Neural cell (in vitro differentiated cells): Measurements from ENCODE around the gene SPOCK1.

Experiments
- EP300 ChIP-seq: fragments of 450-650 bp; conservative IDR thresholded peaks from 2 replicates; pipeline ENCODE4 v1.6.1; 2014; ENCODE audit warnings: antibody characterized with exemption, mild to moderate bottlenecking, moderate library complexity; ENCODE audit not compliant: poor library complexity, severe bottlenecking
- EZH2 ChIP-seq: fragments of 200-600, 300-800 bp; shearing (Covaris generic), sonication (generic); IDR thresholded peaks from 2 replicates; pipeline ENCODE4 v1.6.1; 2014; ENCODE audit warnings: antibody characterized with exemption, low read length, borderline replicate concordance, mild to moderate bottlenecking; ENCODE audit not compliant: insufficient read depth, poor library complexity, severe bottlenecking
- MXI1 ChIP-seq: fragments of 450-650 bp; conservative IDR thresholded peaks from 2 replicates; pipeline ENCODE4 v1.6.1; 2014; ENCODE audit warnings: antibody characterized with exemption, mild to moderate bottlenecking; ENCODE audit not compliant: poor library complexity, severe bottlenecking
- POLR2AphosphoS5 ChIP-seq: IDR thresholded peaks from 2 replicates; pipeline ENCODE4 v1.6.1; 2012
- RAD21 ChIP-seq: fragments of 450-650 bp; conservative IDR thresholded peaks from 2 replicates; pipeline ENCODE4 v1.6.1; 2014; ENCODE audit warnings: antibody characterized with exemption, mild to moderate bottlenecking, moderate library complexity
- REST ChIP-seq: IDR thresholded peaks from 2 replicates; pipeline ENCODE4 v1.6.1; 2012; ENCODE audit warnings: borderline replicate concordance
- SMC3 ChIP-seq: fragments of 450-650 bp; conservative IDR thresholded peaks from 2 replicates; pipeline ENCODE4 v1.6.1; 2014; ENCODE audit warnings: antibody characterized with exemption, mild to moderate bottlenecking, moderate library complexity; ENCODE audit not compliant: poor library complexity
- TAF1 ChIP-seq: IDR thresholded peaks from 2 replicates; pipeline ENCODE4 v1.6.1; 2012; ENCODE audit warnings: low read depth
- TF ChIP-seq, protein P1 (sequence below): fragments of 450-650 bp; IDR thresholded peaks from 2 replicates; pipeline ENCODE4 v1.5.1; 2014; ENCODE audit warnings: antibody characterized with exemption, mild to moderate bottlenecking, moderate library complexity; ENCODE audit not compliant: poor library complexity, severe bottlenecking

DNA sequence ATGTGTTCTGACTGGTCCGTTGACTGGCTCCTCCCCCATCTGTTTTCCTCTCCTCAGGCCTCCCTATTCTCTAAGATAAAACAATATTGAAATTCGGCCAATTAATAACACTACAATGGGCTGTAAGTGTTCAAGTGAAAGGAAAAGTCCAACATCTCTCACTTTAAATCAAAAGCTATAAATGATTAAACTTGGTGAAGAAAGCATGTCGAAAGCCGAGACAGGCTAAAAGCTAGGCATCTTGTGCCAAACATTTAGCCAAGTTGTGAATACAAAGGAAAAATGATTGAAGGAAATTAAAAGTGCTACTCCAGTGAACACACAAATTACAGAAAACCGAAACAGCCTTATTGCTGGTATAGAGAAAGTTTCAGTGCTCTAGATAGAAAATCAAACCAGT is 310.6 kb downstream of the SPOCK1 start:
- TF ChIP-seq, protein P1, sequence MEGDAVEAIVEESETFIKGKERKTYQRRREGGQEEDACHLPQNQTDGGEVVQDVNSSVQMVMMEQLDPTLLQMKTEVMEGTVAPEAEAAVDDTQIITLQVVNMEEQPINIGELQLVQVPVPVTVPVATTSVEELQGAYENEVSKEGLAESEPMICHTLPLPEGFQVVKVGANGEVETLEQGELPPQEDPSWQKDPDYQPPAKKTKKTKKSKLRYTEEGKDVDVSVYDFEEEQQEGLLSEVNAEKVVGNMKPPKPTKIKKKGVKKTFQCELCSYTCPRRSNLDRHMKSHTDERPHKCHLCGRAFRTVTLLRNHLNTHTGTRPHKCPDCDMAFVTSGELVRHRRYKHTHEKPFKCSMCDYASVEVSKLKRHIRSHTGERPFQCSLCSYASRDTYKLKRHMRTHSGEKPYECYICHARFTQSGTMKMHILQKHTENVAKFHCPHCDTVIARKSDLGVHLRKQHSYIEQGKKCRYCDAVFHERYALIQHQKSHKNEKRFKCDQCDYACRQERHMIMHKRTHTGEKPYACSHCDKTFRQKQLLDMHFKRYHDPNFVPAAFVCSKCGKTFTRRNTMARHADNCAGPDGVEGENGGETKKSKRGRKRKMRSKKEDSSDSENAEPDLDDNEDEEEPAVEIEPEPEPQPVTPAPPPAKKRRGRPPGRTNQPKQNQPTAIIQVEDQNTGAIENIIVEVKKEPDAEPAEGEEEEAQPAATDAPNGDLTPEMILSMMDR: no peak
- no peak for TF ChIP-seq RAD21
- TF ChIP-seq REST: no peak
- TF ChIP-seq EP300: no peak
- no peak for TF ChIP-seq EZH2
- TF ChIP-seq POLR2AphosphoS5: no peak
- no peak for TF ChIP-seq SMC3
- TF ChIP-seq MXI1: no peak
- TF ChIP-seq TAF1: no peak
